ENCODE data around the gene HBM.

- no peak for TF ChIP-seq EZH2 (IDR thresholded peaks at IDR 0.05)
- no peak for TF ChIP-seq CTCF (IDR thresholded peaks at IDR 0.05)
- TF ChIP-seq EZH2phosphoT487 (IDR thresholded peaks at IDR 0.05): no peak
Measured at GRCh38 chr16:167122-167690, 1.4 kb downstream of the HBM start.
